CD4-positive, CD25-positive, alpha-beta regulatory T cell (primary cell): ENCODE results near the gene GDPD1. TPM values are rescaled to one million over a fixed set of nuclear protein-coding genes. Genes with fewer than 3 reads are reported as not detected.

Experiments
- polyA plus RNA-seq, 4 donors: library from polyadenylated mRNA; unstranded; fragments of 300-500 nt; fragmentation: Illumina TruSeq; gene quantifications; one replicate each; pipeline ENCODE4 v1.2.3, GENCODE V29; 2021
- total RNA-seq: library from RNA; stranded (reverse); gene quantifications from one replicate; pipeline ENCODE4 v1.2.3, GENCODE V29; 2022

The GDPD1 gene
- total and polyA plus RNA-seq, 5 donors from 2014 or later: 1.7 to 3.3 (median 2.9) TPM

Other genes with a start within 250 kb of the GDPD1 start
- 27.9 TPM for gene TRIM37, start 113.6 kb upstream of the GDPD1 start, total RNA-seq
- 10 to 100 TPM in 2 of 4 donors, 1 to 10 TPM in 2; 8.5 to 11.6 (median 10.6) TPM for gene TRIM37, start 113.6 kb upstream of the GDPD1 start, polyA plus RNA-seq
- gene SKA2, start 65.3 kb upstream of the GDPD1 start, total RNA-seq: 37.7 TPM
- 10 to 100 TPM; 38.5 to 86.7 (median 68.5) TPM for gene SKA2, start 65.3 kb upstream of the GDPD1 start, polyA plus RNA-seq
- gene PRR11, start 64.8 kb upstream of the GDPD1 start, total RNA-seq: 3.0 TPM
- gene PRR11, start 64.8 kb upstream of the GDPD1 start, polyA plus RNA-seq: 1 to 10 TPM; 1.2 to 1.8 (median 1.5) TPM
- 10.3 TPM for gene SMG8, start 10.5 kb upstream of the GDPD1 start, total RNA-seq
- gene SMG8, start 10.5 kb upstream of the GDPD1 start, polyA plus RNA-seq: 10 to 100 TPM; 10.3 to 16.6 (median 14.0) TPM
- 64.3 TPM for gene YPEL2, start 111.1 kb downstream of the GDPD1 start, total RNA-seq
- 10 to 100 TPM; 35.7 to 45.7 (median 41.2) TPM for gene YPEL2, start 111.1 kb downstream of the GDPD1 start, polyA plus RNA-seq